ENCODE data around the gene AMMECR1.

AMMECR1 gene

DNA sequence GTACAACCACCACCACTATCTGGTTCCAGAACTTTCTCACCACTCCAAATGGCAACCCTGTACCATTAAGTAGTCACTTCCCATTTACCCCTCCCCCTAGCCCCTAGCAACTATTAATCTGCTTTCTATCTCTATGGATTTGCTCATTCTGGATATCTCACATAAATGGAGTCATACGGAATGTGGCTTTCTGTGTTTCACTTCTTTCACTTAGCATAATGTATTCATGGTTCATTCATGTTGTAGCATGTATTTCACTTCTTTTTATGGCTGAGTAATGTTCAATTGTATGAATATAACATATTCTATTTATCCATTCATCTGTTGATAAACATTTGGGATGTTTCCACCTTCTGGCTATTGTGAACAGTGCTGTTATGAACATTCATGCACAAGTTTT lies 104.7 kb downstream of the AMMECR1 start:
- H3K27me3 ChIP-seq (replicated peaks) = no peaks in the 10 kb centered on the region
- in situ Hi-C loops (cut with HindIII; ENCODE audit: low pct_ligation_motif_present, low sequenced_read_pairs) = no loop called here
- H3K36me3 ChIP-seq (replicated peaks) = no peaks in the 10 kb centered on the region
- no peak overlapping the region for H3K4me3 ChIP-seq (ENCODE audit: low read depth, low read length)
- no peak overlapping the region for H3K27ac ChIP-seq
- TF ChIP-seq, protein P1, sequence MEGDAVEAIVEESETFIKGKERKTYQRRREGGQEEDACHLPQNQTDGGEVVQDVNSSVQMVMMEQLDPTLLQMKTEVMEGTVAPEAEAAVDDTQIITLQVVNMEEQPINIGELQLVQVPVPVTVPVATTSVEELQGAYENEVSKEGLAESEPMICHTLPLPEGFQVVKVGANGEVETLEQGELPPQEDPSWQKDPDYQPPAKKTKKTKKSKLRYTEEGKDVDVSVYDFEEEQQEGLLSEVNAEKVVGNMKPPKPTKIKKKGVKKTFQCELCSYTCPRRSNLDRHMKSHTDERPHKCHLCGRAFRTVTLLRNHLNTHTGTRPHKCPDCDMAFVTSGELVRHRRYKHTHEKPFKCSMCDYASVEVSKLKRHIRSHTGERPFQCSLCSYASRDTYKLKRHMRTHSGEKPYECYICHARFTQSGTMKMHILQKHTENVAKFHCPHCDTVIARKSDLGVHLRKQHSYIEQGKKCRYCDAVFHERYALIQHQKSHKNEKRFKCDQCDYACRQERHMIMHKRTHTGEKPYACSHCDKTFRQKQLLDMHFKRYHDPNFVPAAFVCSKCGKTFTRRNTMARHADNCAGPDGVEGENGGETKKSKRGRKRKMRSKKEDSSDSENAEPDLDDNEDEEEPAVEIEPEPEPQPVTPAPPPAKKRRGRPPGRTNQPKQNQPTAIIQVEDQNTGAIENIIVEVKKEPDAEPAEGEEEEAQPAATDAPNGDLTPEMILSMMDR (IDR thresholded peaks at IDR 0.05; ENCODE audit: low read depth, low read length, missing control alignments) = no peak
- no peak for DNase-seq

- in situ Hi-C loops (cut with HindIII; ENCODE audit: low pct_ligation_motif_present, low sequenced_read_pairs) = no loop called here
- TF ChIP-seq, protein P1 (IDR thresholded peaks at IDR 0.05; ENCODE audit: low read depth, low read length, missing control alignments) = peak; percentile 26
- Histone ChIP-seq H3K27ac (no peak overlapping the region), H3K4me3 (ENCODE audit: low read depth, low read length) (no peak overlapping the region), H3K36me3 (replicated peaks) (no peaks in the 10 kb centered on the region), H3K27me3 (replicated peaks) (no peaks in the 10 kb centered on the region)
- no peak for DNase-seq
Observed at GRCh38 chrX:110212299-110212698, 105.6 kb downstream of the AMMECR1 start.

DNA sequence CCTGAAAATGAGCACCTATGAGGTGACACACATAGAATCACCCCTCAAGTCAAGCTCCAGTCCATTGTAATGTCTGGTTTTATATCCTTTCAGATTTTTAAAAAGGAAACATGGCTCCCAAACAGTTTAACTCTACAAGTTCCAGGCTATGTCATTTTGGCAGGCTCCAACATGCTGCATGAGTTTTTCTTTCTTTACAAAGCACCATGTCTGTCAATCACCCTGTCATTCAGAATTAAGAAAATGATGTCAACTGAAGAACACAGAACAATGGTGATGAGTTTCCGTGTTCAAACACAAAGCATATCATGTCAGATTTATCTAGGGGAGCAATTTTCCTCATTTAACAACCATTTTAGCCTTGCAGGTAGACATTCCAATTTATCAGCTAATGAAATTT lies 106.5 kb downstream of the AMMECR1 start:
- no peak overlapping the region for H3K27ac ChIP-seq
- in situ Hi-C loops (cut with HindIII; ENCODE audit: low pct_ligation_motif_present, low sequenced_read_pairs) = no loop called here
- H3K27me3 ChIP-seq (replicated peaks) = no peaks in the 10 kb centered on the region
- TF ChIP-seq, protein P1 (IDR thresholded peaks at IDR 0.05; ENCODE audit: low read depth, low read length, missing control alignments) = no peak
- DNase-seq = no peak
- H3K36me3 ChIP-seq (replicated peaks) = no peaks in the 10 kb centered on the region
- no peak overlapping the region for H3K4me3 ChIP-seq (ENCODE audit: low read depth, low read length)

DNA sequence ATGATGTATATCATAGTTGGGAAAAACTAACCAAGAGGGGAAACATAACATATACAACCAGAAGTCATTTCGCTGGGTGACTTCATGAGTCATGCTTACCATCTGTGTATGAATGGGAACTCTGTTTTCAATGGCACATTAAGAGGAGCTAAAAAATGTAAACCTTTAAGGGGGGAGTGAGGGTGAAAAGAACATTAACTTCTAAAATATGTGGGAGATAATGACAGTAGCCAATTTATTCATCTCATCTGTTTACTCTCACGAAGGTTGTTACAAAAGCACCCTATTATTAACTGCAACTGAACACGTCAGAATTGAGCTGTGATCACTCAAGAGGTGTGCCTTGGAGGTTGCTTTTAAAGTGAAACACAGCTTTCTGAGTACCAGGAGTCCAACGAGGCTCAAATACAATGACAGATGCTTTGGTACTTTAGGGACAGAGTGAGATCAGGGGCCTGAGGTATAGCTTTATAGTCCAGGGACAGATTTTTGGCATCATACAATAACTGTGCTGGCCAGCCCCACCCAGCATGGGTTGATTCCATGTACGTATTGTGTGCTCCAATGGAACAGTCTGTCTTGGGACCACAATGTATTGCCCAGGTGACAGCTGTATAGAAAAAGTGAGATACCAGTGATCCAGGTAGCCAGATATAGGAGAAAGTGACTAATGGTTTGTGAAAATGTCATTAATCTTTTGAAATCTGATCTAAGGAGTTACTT lies 107.3 kb downstream of the AMMECR1 start:
- peak overlapping the region; percentile 72 for H3K27ac ChIP-seq

DNA sequence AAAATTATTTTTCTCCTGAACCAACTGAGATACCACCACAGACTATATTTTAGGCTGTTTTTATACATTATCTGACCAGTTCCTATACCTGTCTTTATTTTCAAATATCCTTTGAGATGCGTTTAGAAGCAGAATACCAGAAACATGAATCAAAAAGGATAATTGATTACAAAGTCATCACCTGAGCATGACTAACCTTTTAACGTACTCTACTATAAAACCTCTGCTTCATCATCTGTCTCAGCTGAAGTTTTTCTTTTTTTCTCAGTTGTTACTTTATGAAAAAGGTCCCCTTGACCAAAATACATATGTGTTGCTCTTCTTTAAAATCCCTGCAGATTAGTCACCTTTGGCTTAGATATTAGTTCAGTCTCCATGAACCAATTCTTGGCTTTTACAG lies 109.8 kb downstream of the AMMECR1 start:
- H3K27me3 ChIP-seq (replicated peaks) = no peaks in the 10 kb centered on the region
- in situ Hi-C loops (cut with HindIII; ENCODE audit: low pct_ligation_motif_present, low sequenced_read_pairs) = no loop called here
- TF ChIP-seq, protein P1 (IDR thresholded peaks at IDR 0.05; ENCODE audit: low read depth, low read length, missing control alignments) = no peak
- no peak overlapping the region for H3K4me3 ChIP-seq (ENCODE audit: low read depth, low read length)
- H3K27ac ChIP-seq = no peak overlapping the region
- H3K36me3 ChIP-seq (replicated peaks) = no peaks in the 10 kb centered on the region
- DNase-seq = no peak

More for the DNA sequence above, 107.3 kb downstream of the AMMECR1 start:
- TF ChIP-seq, protein P1 (IDR thresholded peaks at IDR 0.05; ENCODE audit: low read depth, low read length, missing control alignments) = no peak
- in situ Hi-C loops (cut with HindIII; ENCODE audit: low pct_ligation_motif_present, low sequenced_read_pairs) = no loop called here
- Histone ChIP-seq H3K4me3 (ENCODE audit: low read depth, low read length) (no peak overlapping the region), H3K27me3 (replicated peaks) (no peaks in the 10 kb centered on the region), H3K36me3 (replicated peaks) (no peaks in the 10 kb centered on the region)
- DNase-seq = peak; percentile 50

DNA sequence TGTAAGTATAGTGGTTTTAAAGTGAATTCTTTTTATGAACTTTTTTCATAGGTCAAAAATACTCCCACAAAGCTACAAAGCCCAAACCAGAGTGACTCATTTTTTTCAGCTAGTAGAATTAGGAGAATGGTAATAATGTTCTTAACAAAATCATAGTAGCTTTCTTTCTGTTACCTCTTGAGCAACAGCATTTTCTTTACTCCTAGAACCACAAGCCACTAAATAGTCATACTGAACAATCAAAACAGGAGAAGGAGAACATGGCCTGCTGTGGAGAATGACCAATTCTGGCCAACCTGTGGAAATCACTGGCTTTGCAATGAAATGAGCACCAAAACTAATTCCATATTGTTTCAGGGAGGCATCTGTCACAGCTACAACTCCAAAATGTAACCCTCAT lies 112.9 kb downstream of the AMMECR1 start:
- Histone ChIP-seq H3K4me3 (ENCODE audit: low read depth, low read length) (no peak overlapping the region), H3K36me3 (replicated peaks) (no peaks in the 10 kb centered on the region), H3K27me3 (replicated peaks) (no peaks in the 10 kb centered on the region), H3K27ac (peak overlapping the region; percentile 2)
- DNase-seq = peak; percentile 29
- in situ Hi-C loops (cut with HindIII; ENCODE audit: low pct_ligation_motif_present, low sequenced_read_pairs) = no loop called here
- TF ChIP-seq, protein P1 (IDR thresholded peaks at IDR 0.05; ENCODE audit: low read depth, low read length, missing control alignments) = no peak

All from brain microvascular endothelial cell (primary cell).